GM12878 (cell line): Measurements from ENCODE around the gene MVK.

Source experiments
- CEBPB ChIP-seq, 2 experiments: fragments of 150-350 bp in 1 of 2; IDR thresholded peaks; 2 replicates each; pipeline ENCODE4 v1.6.1; 2012 to 2014; ENCODE audit warnings: low read depth in 2 of 2, low read length in 2 of 2, borderline replicate concordance in 1 of 2, inconsistent platforms in 1 of 2
- E2F4 ChIP-seq: IDR thresholded peaks from 2 replicates; pipeline ENCODE4 v1.6.1; 2012; ENCODE audit warnings: low read depth, low read length, improper control_type of control experiment
- HDAC6 ChIP-seq: fragments of 200-600 bp; sonication (generic); IDR thresholded peaks from one replicate; pipeline ENCODE4 v1.8.0; 2017; ENCODE audit warnings: antibody characterized with exemption; ENCODE audit not compliant: unreplicated experiment
- IRF3 ChIP-seq: fragments of 450-650 bp; IDR thresholded peaks from 2 replicates; pipeline ENCODE4 v1.6.1; 2014; ENCODE audit warnings: mild to moderate bottlenecking
- PAX8 ChIP-seq: fragments of 450-650 bp; IDR thresholded peaks from 2 replicates; pipeline ENCODE4 v1.6.1; 2017; ENCODE audit warnings: mild to moderate bottlenecking, moderate library complexity
- POLR2A ChIP-seq: IDR thresholded peaks from 2 replicates; pipeline ENCODE4 v1.6.1; 2011; ENCODE audit warnings: low read depth, mild to moderate bottlenecking, low read length
- YY1 ChIP-seq: IDR thresholded peaks from 2 replicates; pipeline ENCODE4 v1.6.1; 2011; ENCODE audit warnings: low read depth, mild to moderate bottlenecking, low read length

- no peak for TF ChIP-seq IRF3
- TF ChIP-seq PAX8: no peak
- TF ChIP-seq E2F4: no peak
- no peak for TF ChIP-seq POLR2A
- no peak for TF ChIP-seq CEBPB (IDR thresholded peaks at IDR 0.05; ENCODE audit: borderline replicate concordance in 1 of 2, low read depth in 2 of 2, low read length in 2 of 2)
- TF ChIP-seq YY1: no peak
- no peak for TF ChIP-seq HDAC6
These were observed 43.9 kb downstream of the MVK start for GRCh38 chr12:109617491-109617890.
